NCI-H748 (cell line): ENCODE results near the gene IGF2R.
"Not testable (repeated sequence)": the region's sequence is repeated elsewhere in the genome, so short reads cannot be mapped to it uniquely, and the experiment has no call there.

Experiments used
- DNase-seq: peaks from one replicate; lab custom pipeline; 2025; ENCODE audit not compliant: unreplicated experiment; lab: John Stamatoyannopoulos, UW

Gene IGF2R

GRCh38 chr6:160116411-160116810 is 147.5 kb downstream of the IGF2R start:
- DNase-seq, result no peak

- DNase-seq, result no peak
These were observed 148.3 kb downstream of the IGF2R start for GRCh38 chr6:160117137-160117536.

GRCh38 chr6:160118620-160119229 is 149.8 kb downstream of the IGF2R start:
- DNase-seq, result no peak

GRCh38 chr6:160120087-160120486 is 151.2 kb downstream of the IGF2R start:
- no peak for DNase-seq

- DNase-seq, result no peak
These were observed 152.7 kb downstream of the IGF2R start, which contains the start of gene SLC22A1 for GRCh38 chr6:160121558-160121957. TSS of gene SLC22A1 (plus strand) at chr6:160121815. CDS start at chr6:160121936, 121 bp downstream.

GRCh38 chr6:160121981-160122380 is 153.1 kb downstream of the IGF2R start:
- DNase-seq, result no peak

- DNase-seq, result no peak
These were observed 153.9 kb downstream of the IGF2R start for GRCh38 chr6:160122744-160123143.

- DNase-seq, result no peak
These were observed 155.1 kb downstream of the IGF2R start for GRCh38 chr6:160124007-160124406.

GRCh38 chr6:160124605-160125004 is 155.7 kb downstream of the IGF2R start:
- DNase-seq, result no peak

- not testable (repeated sequence) for DNase-seq
These were observed 156.2 kb downstream of the IGF2R start for GRCh38 chr6:160125105-160125504.

GRCh38 chr6:160127270-160128124 is 158.6 kb downstream of the IGF2R start:
- DNase-seq, result no peak

- no peak for DNase-seq
These were observed 159.3 kb downstream of the IGF2R start for GRCh38 chr6:160128125-160128683.

- no peak for DNase-seq
These were observed 160.1 kb downstream of the IGF2R start for GRCh38 chr6:160128879-160129516.

- no peak for DNase-seq
These were observed 161.2 kb downstream of the IGF2R start for GRCh38 chr6:160129881-160130615.

- no peak for DNase-seq
These were observed 162.0 kb downstream of the IGF2R start for GRCh38 chr6:160130729-160131484.

GRCh38 chr6:160131636-160132296 is 162.9 kb downstream of the IGF2R start:
- no peak for DNase-seq

GRCh38 chr6:160132297-160132637 is 163.4 kb downstream of the IGF2R start:
- DNase-seq, result no peak

- no peak for DNase-seq
These were observed 164.0 kb downstream of the IGF2R start for GRCh38 chr6:160132776-160133338.
